GM21360 (cell line): ENCODE measurements around the gene HS3ST1.
A peak's percentile ranks its signal among the peaks of the same experiment; 100 is the strongest.

ENCODE experiments used
- ATAC-seq: cut with Tn5 transposase; IDR thresholded peaks from one replicate; pipeline ENCODE4 v1.9.1; 2021; ENCODE audit warnings: mild to moderate bottlenecking, moderate library complexity; ENCODE audit not compliant: unreplicated experiment

HS3ST1 gene

DNA sequence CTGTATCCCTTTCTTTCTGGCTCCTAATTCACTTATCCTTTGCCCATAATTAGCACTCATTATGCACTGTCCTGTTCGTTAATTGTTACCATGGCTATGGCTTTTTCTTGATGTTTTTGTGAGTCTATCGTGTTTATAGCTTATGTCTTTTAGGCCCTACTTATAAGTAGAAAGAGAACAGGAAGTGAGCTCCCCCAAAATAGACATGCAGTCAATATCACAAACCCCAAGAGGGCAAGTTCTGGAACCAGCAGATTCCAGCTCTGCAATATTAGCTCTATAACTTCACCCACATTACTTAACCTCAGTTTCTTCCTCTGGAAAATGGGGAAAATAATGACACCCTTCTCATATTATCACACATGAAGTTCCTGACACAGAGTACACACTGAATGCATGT lies 7.4 kb upstream of the HS3ST1 start:
- peak; percentile 70 for ATAC-seq

DNA sequence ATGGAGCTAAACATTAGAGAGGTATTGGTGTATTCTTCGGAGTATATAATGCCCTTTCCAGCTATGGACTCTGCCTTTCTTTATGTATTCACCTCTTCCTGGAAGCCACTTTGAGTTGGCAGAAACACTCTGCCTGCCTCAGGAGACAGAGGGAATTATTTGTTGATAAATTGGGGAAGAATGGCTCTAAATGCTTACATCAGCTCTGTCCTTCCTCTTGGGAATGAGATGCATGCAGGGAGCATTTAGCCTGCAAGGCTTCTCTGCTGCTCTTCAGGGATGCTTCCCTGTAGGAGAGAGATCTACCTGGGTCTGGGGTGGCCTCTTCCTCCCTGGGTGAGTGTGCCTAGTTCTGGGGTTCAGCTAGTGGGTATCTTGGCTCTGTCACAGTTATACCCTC lies 6.9 kb upstream of the HS3ST1 start:
- ATAC-seq: no peak

DNA sequence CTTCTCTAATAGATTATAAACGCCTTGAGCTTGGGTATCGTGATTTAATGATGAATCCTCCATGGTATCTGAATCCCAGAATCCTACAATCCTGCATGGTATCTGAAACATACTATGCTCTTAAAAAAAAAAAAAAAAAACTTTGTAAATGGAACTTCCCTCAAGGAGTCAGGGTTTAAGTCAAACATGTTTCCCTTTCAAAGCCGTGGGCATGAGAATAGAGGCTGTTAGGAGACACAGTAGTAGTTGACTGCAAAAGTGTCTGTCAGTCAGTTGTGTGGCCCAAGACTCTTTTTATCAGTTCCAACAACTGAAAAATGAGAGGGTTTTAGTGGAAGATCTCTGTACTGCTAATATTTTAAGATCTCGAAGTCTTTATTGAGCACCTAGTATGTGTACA lies 2.4 kb upstream of the HS3ST1 start:
- ATAC-seq: no peak

DNA sequence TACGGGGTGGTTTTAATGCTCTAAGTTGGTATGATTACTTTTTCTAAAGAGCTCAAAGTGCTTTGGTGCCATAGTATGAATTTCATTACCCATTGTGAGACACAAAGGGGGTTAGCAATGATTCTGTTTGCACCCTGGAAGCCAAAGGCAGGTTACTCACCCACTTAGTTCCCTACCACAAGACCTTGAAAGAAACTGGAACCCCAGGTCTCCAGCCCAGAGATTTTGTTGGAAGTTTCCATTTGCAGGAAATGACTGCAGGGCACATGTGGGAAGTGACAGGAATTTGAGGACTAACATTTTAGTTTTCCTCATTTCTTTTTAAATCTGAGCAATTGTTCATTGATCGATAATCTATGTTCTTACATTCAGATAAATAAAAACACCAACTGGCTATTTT lies 1.8 kb upstream of the HS3ST1 start:
- ATAC-seq: no peak

DNA sequence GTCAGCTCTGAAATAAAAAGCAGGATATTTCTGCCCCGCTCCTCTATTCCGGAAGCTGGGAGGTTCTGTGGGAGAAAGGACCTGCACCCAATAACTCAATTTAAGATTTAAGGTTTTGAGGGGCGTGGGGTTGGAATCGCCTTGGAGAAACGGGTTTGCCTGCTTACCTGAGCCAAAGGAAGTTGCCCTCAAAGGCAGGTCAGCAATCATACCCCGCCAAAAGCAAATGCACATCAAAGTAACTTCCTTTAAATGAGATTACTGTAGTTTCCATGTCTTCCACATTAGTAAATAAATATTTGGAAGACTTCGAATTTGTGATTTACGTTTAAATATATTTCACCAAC lies 978 bp upstream of the HS3ST1 start:
- ATAC-seq: no peak

- peak; percentile 79 for ATAC-seq
Observed at GRCh38 chr4:11428899-11429698, 405 bp upstream of the HS3ST1 start.

GRCh38 chr4:11427121-11427996 lies 1.3 kb downstream of the HS3ST1 start:
- no peak for ATAC-seq

- ATAC-seq: no peak
Observed at GRCh38 chr4:11426731-11427120, 2.0 kb downstream of the HS3ST1 start.

DNA sequence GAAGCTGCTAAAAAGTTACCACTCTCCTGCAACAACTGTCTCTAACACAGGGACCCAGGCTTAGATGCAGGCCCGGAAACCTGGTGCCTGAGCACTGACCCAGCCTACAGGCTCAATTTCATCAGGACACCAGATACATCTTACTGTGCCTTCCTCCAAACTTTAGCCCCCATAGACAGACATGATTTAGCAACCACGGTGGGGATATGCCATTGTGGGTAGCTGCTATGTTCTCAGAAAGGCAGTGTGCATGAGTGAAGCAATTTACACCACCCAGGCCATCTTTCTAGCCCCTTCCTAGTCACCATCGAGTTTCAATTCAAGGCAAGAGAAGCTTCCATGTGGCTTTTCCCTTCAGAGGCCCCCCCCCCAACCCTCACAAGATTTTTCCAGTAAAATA lies 2.7 kb downstream of the HS3ST1 start:
- no peak for ATAC-seq

GRCh38 chr4:11424856-11425255 lies 3.8 kb downstream of the HS3ST1 start:
- no peak for ATAC-seq

DNA sequence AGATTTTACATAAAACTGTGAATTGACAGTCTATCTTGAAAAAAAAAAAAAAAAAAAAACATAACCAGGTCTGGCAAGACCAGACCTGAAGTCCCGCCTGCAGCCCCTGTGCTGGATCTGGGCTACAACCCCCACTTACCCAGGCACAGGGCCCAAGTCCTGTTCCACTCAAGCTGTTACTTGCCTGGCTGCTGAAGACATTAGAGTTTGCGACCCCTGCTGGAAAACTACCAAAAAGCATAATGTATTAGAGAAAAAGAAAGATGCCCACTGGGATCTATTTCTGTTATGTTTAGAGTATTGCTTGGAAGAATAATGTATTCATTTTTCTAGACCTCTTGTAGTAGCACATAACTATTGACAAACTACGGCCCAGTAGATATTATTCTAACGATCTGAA lies 4.7 kb downstream of the HS3ST1 start:
- ATAC-seq: no peak

- ATAC-seq: no peak
Observed at GRCh38 chr4:11423465-11423864, 5.2 kb downstream of the HS3ST1 start.

- no peak for ATAC-seq
Observed at GRCh38 chr4:11421116-11421515, 7.6 kb downstream of the HS3ST1 start.

- ATAC-seq: no peak
Observed at GRCh38 chr4:11420327-11420726, 8.4 kb downstream of the HS3ST1 start.

DNA sequence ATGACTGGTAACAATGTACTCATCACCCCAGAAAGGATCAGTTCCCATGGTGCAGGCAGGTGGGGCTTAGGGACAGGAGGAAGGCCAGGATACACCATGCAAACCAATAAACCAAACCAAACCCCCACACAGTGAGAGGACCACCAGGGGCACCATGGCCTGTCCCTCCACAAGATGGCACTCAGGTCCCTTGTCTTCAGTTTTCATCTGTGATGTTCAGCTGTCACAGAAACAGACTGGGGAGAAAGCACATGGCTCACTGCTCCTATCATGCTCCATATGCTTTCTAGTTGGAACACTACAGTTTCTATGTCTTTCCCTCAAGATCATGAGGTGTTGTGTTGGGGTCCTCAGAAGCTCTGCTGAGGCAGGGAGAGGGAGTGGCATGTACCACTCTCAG lies 10.1 kb downstream of the HS3ST1 start:
- ATAC-seq: no peak

GRCh38 chr4:11416767-11417113 lies 12.0 kb downstream of the HS3ST1 start:
- no peak for ATAC-seq

- ATAC-seq: peak; percentile 25
Observed at GRCh38 chr4:11416071-11416766, 12.5 kb downstream of the HS3ST1 start.

- ATAC-seq: peak; percentile 81
Observed at GRCh38 chr4:11415409-11416070, 13.2 kb downstream of the HS3ST1 start.

DNA sequence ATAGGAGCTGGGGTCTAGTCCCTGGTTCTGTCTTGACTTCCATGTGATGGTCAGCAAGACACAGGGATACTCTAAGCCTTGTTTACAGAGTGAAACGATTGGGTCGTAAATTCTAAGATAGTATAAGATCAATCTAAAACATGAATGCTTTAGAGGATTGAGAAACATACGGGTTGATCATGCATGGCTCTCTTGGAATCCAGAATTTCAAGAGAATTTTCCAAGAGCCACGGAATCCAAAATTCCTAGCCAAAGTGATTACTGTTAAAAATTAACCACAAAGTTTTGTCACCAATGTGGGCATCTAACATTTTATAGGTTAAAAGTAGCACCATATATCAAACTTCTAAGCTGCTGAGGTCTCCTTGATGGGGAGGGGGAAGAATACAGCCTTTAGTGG lies 16.5 kb downstream of the HS3ST1 start:
- ATAC-seq: no peak

DNA sequence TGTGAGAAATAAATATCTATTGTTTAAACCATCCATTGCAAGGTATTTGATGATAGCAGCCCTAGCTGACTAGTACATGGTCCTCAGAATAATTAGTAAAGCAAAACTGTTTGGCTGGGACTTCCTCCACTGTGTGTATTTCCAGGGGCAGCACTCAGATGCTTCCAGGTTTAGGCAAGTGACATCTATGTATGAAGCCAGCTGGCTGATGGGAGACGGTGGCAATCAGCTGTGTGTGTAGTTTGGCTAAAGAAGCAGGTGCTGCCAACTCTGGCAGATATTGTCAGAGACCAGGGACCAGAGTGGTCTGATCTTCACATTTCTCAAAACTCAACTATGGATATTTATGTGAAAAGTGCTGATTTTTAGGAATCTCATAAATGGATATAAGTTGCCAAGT lies 19.1 kb downstream of the HS3ST1 start:
- no peak for ATAC-seq

DNA sequence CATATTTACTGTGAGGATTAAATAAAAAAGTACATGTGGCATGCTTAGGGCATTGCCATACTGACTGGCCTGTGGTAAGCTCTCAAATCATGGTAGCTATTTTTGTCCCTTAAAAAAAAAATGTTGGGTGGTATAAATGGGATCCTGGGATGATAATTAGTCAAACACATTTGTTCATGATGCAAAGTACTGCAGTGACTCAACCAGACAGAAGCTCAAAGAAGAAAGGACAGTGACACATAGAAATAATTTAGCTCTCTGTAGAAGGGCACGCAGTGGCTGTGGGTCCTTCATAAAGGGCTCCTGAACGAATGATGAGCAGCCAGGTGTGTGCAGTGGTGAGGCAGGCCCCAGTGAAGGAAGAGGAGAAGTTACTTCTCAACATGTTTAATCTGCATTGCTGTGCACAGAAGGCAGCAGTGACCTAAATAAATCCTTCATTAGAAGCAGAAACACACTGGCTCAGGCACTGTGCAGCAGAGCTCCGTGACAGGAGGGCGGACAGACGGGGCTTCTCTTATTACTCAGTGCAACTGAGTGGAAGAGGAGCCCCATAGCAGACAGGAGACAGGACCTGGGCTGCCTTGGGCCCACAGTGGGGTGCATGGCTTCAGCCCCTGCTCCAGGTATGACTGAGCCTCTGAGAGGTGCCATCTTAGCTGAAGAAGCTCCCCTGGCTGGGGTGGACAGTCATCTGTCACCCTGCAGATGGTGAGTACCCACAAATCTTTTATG lies 20.3 kb downstream of the HS3ST1 start:
- ATAC-seq: no peak
